ENCODE data around the gene RETREG1.

GRCh38 chr5:16661713-16662112 is 44.9 kb upstream of the RETREG1 start:
- no peak for TF ChIP-seq EZH2 (IDR thresholded peaks at IDR 0.05; ENCODE audit: borderline replicate concordance, low read length)
- no peak for TF ChIP-seq CTCF (IDR thresholded peaks at IDR 0.05; ENCODE audit: low read length)
